ENCODE measurements around the gene G3BP2.

DNA sequence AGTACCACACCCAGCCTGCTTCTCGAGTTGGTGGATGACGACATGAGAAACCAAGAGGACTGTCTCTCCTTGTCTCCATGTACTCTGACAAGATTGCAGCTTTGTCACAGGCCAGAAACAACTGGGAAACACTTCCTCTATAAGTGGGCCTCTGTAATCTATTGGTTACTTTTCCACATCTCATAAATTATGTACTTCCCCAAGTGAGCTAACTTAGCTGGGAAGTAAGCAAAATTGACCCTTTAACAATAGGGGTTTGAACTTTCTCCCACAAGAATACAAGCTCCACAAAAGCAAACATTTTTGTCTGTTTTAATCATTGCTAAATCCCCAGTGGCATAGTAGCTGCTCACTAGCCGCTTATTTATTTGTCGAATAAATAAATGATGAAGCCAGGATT lies 37.0 kb upstream of the G3BP2 start:
- TF ChIP-seq CTCF (IDR thresholded peaks at IDR 0.05; ENCODE audit: low read depth, low read length) (no peak), EZH2phosphoT487 (IDR thresholded peaks at IDR 0.05; ENCODE audit: low read depth) (no peak)
